NCI-H345 (cell line): Measurements from ENCODE around the gene SYS1.
A peak's percentile ranks its signal among the peaks of the same experiment; 100 is the strongest.

Experiments used
- DNase-seq: peaks from one replicate; lab custom pipeline; 2025; lab: John Stamatoyannopoulos, UW

Gene SYS1

GRCh38 chr20:45387274-45387673 is 24.3 kb downstream of the SYS1 start:
- no peak for DNase-seq

DNA sequence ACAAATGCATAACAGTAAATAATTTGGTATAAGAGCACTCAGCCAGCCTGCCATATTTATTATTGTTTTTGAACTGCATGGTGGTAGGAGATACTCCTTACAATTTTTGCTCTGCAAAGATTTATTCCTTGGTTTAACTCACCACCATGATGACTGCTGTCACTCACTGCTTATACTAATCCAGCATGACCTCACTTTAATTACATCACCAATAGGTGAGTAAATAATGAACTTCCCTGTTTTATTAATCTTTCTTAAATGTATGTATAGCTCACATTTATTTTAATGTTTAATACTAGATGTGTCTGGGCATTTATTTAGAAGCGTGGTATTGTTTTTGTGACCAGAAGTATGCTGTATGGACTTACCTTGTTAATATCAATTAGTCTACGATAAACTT is 28.0 kb downstream of the SYS1 start:
- no peak for DNase-seq

DNA sequence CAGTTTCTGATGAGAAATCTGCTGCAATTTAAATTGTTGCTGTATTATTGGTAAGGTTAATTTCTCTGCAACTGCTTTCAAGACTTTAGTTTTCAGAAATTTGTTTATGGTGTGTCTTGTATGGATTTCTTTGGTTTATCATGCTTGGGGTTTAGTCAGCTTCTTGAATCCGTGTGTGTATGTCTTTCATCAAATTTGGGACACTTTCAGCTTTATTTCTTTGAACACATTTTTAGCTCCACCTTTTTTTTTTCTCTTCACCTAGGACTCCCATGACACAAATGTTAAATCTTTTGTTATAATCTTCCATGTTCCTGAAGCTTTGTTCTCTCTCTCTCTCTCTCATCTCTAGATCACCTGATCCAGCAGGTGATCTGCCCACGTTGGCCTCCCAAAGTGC is 28.6 kb downstream of the SYS1 start:
- no peak for DNase-seq

DNA sequence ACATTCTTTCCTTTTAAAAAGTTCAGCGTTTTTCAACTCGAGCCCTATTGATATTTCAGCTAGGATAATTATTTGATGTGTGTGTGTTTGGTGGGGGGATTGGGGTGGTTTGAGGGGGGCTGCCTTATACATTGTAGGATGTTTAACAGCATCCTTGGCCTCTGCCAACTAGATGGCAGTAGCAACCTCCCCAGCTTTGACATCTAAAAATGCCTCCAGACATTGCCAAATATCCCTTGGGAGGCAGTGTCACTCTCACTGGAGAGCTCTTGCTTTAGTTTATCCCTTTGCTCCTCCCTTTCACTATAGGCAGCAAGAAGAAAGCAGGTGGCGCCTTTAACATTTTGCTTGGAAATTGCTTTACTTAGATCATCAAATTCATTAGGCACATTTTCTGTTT is 29.8 kb downstream of the SYS1 start:
- DNase-seq = peak; percentile 35

DNA sequence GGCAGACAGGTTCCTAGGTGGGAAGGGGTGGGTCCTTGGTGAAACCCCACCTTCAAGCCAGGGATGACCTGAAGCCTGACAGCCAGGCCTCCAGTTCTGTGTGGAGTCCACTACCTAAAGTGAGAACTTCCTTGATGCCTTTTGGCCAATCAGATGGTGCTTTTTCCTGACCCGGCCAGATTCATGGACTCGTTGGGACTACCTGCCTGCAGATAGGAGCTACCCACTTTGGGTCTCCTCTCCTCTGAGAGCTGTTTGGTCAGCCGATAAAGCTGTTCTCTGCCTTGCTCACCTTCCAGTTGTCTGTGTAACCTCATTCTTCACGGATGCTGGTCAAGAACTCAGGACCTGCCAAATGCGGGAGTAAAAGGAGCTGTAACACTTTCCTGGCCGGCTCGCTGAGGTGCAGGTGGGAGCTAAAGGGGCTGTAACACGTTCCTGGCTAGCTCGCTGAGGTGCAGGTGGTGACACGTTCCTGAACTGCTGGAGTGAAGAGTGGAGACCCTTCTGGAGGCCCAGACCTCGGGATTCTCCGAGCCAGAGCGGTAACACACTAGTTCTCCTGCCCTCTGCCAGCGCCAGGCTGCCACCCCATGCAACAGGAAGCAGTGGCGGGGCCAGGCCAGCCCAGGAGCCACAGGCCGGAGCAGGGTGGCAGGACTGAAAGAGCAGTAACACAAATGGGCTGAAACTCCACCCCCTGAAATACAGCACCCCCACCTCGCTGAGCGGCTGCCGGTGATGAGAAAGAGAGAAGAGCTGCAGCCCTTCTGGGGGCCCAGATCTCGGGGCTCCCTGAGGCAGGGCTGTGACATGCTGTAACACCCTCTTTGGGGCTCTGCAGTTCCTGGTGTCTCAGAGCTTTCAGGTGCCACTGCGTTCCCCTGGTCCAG is 31.5 kb downstream of the SYS1 start:
- no peak for DNase-seq

- no peak for DNase-seq
Observed at GRCh38 chr20:45395114-45395415, 32.1 kb downstream of the SYS1 start.

DNA sequence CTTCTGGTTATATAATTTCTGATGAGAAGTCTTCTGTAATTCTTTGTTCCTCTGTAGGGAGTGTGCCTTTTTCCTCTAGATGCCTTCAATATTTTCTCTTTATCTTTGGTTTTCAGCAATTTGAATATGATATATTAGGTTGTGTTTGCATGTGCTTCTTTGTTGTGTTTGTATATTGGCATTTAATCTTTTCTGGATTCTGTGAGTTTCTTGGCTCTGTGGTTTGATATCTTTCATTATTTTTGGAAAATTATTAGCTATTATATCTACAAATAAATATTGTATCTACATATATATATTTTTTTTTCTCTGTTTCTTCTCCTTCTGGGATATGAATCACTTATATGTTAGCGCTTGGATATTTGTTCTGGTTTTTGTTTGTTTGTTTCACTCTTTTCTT is 36.1 kb downstream of the SYS1 start:
- DNase-seq = no peak

- no peak for DNase-seq
Observed at GRCh38 chr20:45400346-45401031, 37.5 kb downstream of the SYS1 start.

GRCh38 chr20:45402946-45403345 is 40.0 kb downstream of the SYS1 start:
- no peak for DNase-seq

- DNase-seq = peak; percentile 42
Observed at GRCh38 chr20:45404438-45404837, 41.5 kb downstream of the SYS1 start.

- DNase-seq = no peak
Observed at GRCh38 chr20:45405571-45406259, 42.8 kb downstream of the SYS1 start.

DNA sequence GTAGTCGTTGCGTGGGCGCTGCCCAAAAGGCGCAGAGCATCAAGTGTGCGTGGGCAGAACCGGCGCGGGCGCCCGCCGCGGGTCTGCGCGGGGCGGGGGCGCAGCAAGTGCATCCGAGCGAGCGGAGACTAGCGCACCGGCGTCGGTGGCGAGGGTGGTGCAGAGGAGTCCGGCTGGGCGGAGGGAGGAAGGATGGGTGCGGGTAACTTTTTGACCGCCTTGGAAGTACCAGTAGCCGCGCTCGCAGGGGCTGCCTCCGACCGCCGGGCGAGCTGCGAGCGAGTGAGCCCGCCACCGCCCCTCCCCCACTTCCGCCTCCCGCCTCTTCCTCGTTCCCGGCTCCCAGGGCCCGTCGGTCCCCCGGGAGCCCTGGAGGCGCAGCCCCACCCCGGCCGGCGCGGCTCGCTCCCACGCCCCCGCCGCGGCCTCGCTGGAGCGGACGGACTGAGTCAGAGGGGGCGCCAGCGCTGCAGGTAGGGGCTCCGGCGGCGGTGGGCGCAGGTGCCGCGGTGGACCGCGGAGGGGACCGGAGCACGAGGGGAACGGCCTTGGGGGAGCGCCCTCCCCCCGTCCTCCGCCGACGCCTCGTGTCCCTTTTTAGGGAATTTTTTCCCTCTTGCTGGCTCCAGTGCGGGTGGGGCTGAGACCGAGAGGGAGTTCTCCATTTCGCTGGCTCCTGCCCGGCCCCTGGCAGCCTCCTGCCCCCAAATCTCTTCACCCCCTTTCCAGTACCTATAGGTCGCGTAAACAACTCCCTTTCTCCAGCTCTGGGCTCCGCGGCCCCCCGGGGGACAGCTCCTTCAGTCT is 43.5 kb downstream of the SYS1 start:
- peak; percentile 72 for DNase-seq

- DNase-seq = peak; percentile 53
Observed at GRCh38 chr20:45407067-45407745, 44.2 kb downstream of the SYS1 start.

GRCh38 chr20:45407783-45408645 is 45.1 kb downstream of the SYS1 start, which contains the start of gene DBNDD2:
Gene DBNDD2 (plus strand): TSS chr20:45408289. CDS start chr20:45408468, 179 bp downstream.
- DNase-seq = no peak

DNA sequence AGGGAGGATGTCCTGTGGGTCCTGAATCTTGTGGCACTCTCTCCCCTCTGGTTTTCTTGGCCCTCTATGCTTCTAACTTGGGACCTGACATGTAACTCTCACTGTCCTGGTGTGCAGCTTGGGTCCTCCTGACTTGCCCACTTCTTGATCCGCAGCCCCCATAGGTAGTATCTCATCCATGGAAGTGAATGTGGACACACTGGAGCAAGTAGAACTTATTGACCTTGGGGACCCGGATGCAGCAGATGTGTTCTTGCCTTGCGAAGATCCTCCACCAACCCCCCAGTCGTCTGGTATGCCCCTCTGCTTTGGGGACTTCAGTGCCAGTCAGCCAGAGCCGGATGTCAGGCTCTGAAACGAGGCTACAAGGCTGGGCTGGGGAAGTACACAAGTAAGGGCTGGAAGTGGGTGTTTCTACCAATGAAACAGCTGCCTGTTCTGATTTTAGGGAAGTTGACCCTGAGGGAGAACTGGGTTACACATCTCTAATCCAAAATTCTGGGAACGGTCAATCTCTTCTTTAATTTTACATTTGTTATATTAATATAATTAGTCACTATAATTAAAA is 45.8 kb downstream of the SYS1 start:
- no peak for DNase-seq

- DNase-seq = no peak
Observed at GRCh38 chr20:45409521-45410272, 46.7 kb downstream of the SYS1 start.

DNA sequence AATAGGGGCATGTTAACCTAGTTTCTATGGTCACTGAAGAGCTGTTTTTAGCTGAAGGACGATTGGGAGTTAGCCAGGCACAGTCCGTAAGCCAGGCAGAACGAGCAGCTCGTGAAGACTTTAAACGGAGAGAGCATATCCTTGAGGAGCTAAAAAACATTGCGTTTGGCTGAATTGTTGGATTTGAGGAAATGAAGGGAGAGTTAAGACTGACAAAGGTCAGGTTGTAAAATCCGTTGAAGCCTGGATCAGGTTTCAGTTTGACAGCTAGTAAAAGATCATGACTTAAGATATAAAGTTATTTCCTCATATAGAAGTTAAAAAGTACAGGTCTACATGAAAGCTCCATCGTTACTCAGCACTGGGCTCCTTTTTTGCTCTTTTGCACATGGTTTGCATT is 47.9 kb downstream of the SYS1 start:
- no peak for DNase-seq

DNA sequence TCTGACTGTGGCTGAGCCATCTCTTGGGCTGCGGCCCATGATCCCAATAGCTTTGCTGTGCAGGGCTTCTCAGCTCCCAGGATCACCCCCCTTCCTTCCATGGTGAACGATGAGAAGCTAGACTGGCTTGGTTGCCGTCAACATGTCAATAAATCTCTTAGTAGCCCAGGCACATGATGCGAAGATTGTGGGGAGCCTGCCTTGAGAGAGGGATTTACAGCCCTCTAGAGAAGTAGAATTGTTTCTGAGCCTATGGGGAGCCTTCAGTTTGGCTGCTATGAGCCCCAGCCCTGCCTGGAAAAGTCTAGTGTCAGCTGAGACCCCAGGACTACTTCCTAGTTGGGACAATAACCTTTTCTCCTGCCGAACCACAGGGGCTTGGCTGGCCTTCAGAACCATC is 49.7 kb downstream of the SYS1 start:
- DNase-seq = no peak

- no peak for DNase-seq
Observed at GRCh38 chr20:45413479-45413878, 50.5 kb downstream of the SYS1 start.
